Neural cell (in vitro differentiated cells): ENCODE data around the gene GLRA1.

Experiments used
- CTCF ChIP-seq: fragments of 450-650 bp; IDR thresholded peaks from 2 replicates; pipeline ENCODE4 v1.5.1; 2014; ENCODE audit warnings: antibody characterized with exemption, mild to moderate bottlenecking, moderate library complexity; ENCODE audit not compliant: poor library complexity, severe bottlenecking
- EZH2 ChIP-seq: fragments of 200-600, 300-800 bp; shearing (Covaris generic), sonication (generic); IDR thresholded peaks from 2 replicates; pipeline ENCODE4 v1.6.1; 2014; ENCODE audit warnings: antibody characterized with exemption, low read length, borderline replicate concordance, mild to moderate bottlenecking; ENCODE audit not compliant: insufficient read depth, poor library complexity, severe bottlenecking

- TF ChIP-seq EZH2 (no peak), CTCF (no peak)
These were observed 60.4 kb downstream of the GLRA1 start for GRCh38 chr5:151864061-151864748.
